OCI-LY7 (cell line): ENCODE results near the gene KCNJ16.

Experiments
- EZH2phosphoT487 ChIP-seq: fragments of 200-600 bp; sonication (generic); IDR thresholded peaks from 2 replicates; pipeline ENCODE4 v1.6.1; 2018; ENCODE audit warnings: low read depth, borderline replicate concordance, mild to moderate bottlenecking, mixed run types, antibody characterized with exemption, low read length, moderate library complexity, mixed read lengths
- TF ChIP-seq, protein P1 (sequence below): fragments of 200-600 bp; sonication (generic); conservative IDR thresholded peaks from 2 replicates; pipeline ENCODE4 v1.5.1; 2014; ENCODE audit warnings: mild to moderate bottlenecking, antibody characterized with exemption, low read length, moderate library complexity, mixed read lengths

DNA sequence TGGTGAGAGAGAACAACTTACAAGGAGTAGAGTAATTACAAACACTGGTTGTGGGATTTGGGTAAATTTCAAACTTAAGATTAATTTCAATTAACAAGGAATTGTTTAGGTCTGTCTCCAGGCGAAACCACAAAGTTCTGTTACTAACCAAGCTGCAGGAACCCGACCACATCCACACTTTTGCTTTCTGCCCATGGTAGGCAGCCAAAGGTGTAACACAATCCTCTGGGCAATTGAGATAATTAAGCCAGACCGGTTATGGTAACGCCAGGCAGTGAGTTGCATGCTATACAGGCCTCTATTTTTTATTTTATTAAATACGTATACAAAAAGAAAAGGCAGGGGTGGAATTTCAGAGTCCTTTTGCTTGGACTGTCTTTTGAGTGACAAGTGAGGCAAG, 106.4 kb downstream of the KCNJ16 start:
- TF ChIP-seq, protein P1, sequence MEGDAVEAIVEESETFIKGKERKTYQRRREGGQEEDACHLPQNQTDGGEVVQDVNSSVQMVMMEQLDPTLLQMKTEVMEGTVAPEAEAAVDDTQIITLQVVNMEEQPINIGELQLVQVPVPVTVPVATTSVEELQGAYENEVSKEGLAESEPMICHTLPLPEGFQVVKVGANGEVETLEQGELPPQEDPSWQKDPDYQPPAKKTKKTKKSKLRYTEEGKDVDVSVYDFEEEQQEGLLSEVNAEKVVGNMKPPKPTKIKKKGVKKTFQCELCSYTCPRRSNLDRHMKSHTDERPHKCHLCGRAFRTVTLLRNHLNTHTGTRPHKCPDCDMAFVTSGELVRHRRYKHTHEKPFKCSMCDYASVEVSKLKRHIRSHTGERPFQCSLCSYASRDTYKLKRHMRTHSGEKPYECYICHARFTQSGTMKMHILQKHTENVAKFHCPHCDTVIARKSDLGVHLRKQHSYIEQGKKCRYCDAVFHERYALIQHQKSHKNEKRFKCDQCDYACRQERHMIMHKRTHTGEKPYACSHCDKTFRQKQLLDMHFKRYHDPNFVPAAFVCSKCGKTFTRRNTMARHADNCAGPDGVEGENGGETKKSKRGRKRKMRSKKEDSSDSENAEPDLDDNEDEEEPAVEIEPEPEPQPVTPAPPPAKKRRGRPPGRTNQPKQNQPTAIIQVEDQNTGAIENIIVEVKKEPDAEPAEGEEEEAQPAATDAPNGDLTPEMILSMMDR = no peak
- TF ChIP-seq EZH2phosphoT487 = no peak
